ENCODE data around the gene SAMD5.

The SAMD5 gene

GRCh38 chr6:147508042-147508865 is at the start of gene SAMD5:
SAMD5 (plus strand) TSS chr6:147508690; CDS start chr6:147508929, 239 bp downstream.
- TF ChIP-seq, protein P1, sequence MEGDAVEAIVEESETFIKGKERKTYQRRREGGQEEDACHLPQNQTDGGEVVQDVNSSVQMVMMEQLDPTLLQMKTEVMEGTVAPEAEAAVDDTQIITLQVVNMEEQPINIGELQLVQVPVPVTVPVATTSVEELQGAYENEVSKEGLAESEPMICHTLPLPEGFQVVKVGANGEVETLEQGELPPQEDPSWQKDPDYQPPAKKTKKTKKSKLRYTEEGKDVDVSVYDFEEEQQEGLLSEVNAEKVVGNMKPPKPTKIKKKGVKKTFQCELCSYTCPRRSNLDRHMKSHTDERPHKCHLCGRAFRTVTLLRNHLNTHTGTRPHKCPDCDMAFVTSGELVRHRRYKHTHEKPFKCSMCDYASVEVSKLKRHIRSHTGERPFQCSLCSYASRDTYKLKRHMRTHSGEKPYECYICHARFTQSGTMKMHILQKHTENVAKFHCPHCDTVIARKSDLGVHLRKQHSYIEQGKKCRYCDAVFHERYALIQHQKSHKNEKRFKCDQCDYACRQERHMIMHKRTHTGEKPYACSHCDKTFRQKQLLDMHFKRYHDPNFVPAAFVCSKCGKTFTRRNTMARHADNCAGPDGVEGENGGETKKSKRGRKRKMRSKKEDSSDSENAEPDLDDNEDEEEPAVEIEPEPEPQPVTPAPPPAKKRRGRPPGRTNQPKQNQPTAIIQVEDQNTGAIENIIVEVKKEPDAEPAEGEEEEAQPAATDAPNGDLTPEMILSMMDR (IDR thresholded peaks at IDR 0.05; ENCODE audit: extremely low read depth, missing control alignments), result no peak
- peak; percentile 71 for DNase-seq (ENCODE audit: low spot score)

GRCh38 chr6:147459780-147460179 is 48.7 kb upstream of the SAMD5 start:
- TF ChIP-seq, protein P1 (IDR thresholded peaks at IDR 0.05; ENCODE audit: extremely low read depth, missing control alignments), result no peak
- DNase-seq (ENCODE audit: low spot score), result no peak

DNA sequence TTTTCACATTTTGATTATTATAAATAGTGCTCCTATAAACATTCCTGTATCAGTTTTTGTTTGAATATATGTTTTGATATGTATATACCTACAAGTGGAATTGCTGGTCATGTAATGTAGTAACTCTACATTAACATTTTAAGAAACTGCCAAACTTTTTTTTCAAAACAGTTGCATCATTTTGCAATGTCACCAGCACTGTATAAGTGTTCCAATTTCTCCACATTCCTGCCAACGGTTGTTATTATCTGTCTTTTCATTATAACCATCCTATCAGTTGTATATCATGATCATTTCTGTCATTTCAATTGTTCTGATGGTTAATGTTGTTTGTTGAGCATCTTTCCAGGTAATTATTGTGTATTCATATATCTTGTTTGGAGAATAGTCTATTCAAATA is 44.8 kb upstream of the SAMD5 start:
- TF ChIP-seq, protein P1 (IDR thresholded peaks at IDR 0.05; ENCODE audit: extremely low read depth, missing control alignments), result no peak
- DNase-seq (ENCODE audit: low spot score), result no peak

- DNase-seq (ENCODE audit: low spot score), result no peak
- TF ChIP-seq, protein P1 (IDR thresholded peaks at IDR 0.05; ENCODE audit: extremely low read depth, missing control alignments), result no peak
These were observed 41.1 kb upstream of the SAMD5 start for GRCh38 chr6:147467428-147467827.

GRCh38 chr6:147467886-147468285 is 40.6 kb upstream of the SAMD5 start:
- DNase-seq (ENCODE audit: low spot score), result no peak
- TF ChIP-seq, protein P1 (IDR thresholded peaks at IDR 0.05; ENCODE audit: extremely low read depth, missing control alignments), result no peak

DNA sequence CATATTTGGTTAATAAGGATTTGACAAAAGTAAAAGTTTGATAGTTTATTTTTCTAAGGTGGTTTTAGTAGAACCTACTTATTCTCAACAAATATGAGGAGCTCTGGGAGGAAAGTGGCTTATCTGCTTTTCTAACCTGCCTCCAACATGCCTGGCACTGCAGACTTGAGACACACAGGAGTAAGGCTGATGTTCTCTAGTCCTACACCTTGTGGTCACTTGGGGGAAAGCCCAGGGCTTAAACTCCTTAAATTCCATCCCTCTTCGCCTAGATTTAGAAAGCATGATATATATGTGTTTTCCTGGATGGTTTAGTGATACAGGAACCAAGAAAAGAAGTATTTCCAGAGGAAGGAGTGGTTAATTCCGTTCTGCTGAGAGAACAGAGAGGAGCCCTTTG is 39.9 kb upstream of the SAMD5 start:
- DNase-seq (ENCODE audit: low spot score), result no peak
- TF ChIP-seq, protein P1 (IDR thresholded peaks at IDR 0.05; ENCODE audit: extremely low read depth, missing control alignments), result no peak

GRCh38 chr6:147479857-147480256 is 28.6 kb upstream of the SAMD5 start:
- TF ChIP-seq, protein P1 (IDR thresholded peaks at IDR 0.05; ENCODE audit: extremely low read depth, missing control alignments), result no peak
- DNase-seq (ENCODE audit: low spot score), result no peak
